NCI-H2107 treated with DMSO at 0.1 percent for 48 hours (cell line): ENCODE results near the gene SMPD2.

Source experiments
- DNase-seq: peaks from one replicate; lab custom pipeline; 2025; ENCODE audit not compliant: unreplicated experiment; lab: John Stamatoyannopoulos, UW

The SMPD2 gene

GRCh38 chr6:109482905-109483734, 42.6 kb downstream of the SMPD2 start, which contains the start of gene ZBTB24:
ZBTB24 (minus strand) TSS chr6:109483219; CDS start chr6:109482026, 1,193 bp downstream.
- peak; percentile 50 for DNase-seq

DNA sequence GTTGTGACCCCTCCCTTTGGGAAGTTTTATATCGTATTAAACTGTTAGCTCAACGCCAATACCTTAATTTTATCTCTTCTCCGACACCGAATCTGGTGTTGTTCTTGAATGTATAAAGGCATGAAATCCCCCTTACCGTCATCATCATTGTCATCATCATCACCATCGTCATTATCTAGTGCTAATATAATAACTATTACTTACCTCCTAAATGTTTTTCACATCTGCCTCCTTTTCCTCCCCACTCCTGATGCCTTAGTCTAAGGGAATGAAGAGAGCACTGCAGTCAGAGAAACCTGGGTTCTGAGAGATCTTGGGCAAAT, 43.2 kb downstream of the SMPD2 start:
- DNase-seq, result no peak

- DNase-seq, result no peak
Observed at GRCh38 chr6:109484122-109484521, 43.6 kb downstream of the SMPD2 start.

GRCh38 chr6:109485266-109485935, 44.9 kb downstream of the SMPD2 start:
- no peak for DNase-seq

DNA sequence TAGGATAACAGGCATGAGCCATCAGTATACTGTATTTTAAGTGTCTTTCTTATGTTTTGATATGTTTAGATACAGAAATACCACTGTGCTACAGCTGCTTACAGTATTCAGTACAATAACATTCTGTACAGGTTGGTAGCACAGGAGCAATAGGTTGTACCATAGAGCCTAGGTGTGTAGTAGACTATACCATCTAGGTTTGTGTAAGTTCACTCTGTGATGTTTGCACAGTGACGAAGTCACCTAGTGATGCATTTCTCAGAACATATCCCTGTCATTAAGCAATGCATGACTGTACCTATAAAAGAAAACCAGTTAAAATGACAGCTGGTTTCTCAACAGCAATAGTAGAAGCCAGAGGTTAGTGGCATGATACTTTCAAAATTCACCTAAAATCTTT, 45.5 kb downstream of the SMPD2 start:
- no peak for DNase-seq

DNA sequence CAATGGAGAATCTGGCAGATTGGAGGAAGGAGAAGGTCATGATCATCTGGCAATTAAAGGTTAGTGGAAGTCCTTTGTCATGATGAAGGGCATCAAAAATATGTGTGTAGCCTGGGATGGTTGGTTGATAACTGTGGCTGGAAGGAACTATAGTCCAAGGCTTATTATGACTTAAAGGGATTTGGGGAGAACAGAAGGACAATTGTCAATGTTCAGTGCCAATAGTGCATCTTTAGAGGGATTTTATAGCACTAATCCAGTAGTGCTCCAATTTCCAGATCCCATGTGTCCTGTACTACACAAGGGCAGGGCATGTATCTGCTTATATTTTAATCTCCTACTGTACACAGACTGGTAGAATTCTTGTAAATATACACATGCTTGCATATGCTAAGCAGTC, 47.5 kb downstream of the SMPD2 start:
- DNase-seq, result no peak

DNA sequence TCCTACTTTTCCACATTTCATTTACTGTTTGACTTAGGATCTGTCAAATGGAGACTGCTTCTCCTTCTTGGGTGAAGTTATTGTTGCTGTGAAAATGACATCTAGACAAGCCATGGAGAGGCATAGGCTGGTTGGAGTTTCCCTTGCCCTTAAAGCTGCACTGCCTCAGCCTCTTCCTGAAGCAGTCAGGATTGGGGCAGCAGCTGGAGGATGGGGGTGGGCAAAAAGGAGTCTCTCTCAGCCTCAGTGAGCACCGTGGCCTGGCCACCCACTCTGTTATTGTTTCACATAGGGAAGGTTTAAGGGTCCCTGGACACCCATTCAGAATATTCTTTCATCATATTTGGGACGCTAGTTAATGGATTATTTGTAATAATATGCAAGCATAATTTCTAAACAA, 50.2 kb downstream of the SMPD2 start:
- DNase-seq, result no peak

DNA sequence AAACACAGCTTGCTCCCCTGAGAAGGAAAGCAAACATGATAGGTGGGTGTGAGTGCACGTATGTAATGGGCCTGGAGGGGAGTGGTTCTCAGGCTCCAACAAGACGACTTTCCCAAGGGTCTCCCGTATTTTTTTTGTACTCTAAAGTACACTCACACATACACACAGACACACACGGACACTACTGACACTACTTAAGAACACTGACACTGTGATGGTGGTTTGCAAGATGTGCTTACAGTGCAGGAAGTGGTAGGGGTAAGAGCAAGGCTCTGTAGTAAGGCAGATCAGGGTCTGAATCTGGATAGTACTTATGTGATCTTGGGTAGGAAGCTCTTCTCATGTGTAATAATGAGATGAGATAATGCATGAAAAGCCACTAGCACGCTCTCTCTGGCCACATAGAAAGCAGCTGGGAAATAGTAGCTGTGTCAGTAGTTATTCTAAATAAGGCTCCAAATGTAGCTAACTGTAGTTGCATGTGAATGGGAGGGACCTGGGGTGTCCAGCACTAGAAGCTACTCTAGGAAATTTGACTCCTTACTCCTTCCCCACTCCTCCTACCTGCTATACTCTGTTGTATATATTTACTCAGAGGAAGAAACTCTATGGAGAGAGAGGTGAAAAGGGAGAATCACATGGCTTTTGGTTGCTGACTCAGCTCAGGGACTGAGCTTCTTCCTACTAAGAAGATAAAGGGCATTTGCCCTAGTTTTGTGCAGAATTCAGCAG, 50.8 kb downstream of the SMPD2 start:
- DNase-seq, result peak; percentile 77
